Osteocyte (in vitro differentiated cells): Measurements from ENCODE around the gene GCNT4. TPM values are rescaled to one million over a fixed set of nuclear protein-coding genes. Genes with fewer than 3 reads are reported as not detected.

ENCODE experiments used
- DNase-seq: peaks from one replicate; pipeline ENCODE4 v3.0.0; 2021; ENCODE audit warnings: mixed read lengths; ENCODE audit not compliant: unreplicated experiment; ENCODE audit errors: extremely low spot score
- H3K27ac Mint-ChIP-seq: one replicate; pipeline ENCODE4 v1.8.0; 2021; ENCODE audit warnings: mild to moderate bottlenecking, mixed read lengths; ENCODE audit not compliant: unreplicated experiment
- H3K27me3 Mint-ChIP-seq: one replicate; pipeline ENCODE4 v1.8.0; 2021; ENCODE audit warnings: mixed read lengths; ENCODE audit not compliant: unreplicated experiment
- H3K36me3 Mint-ChIP-seq: one replicate; pipeline ENCODE4 v1.8.0; 2021; ENCODE audit warnings: mixed read lengths; ENCODE audit not compliant: unreplicated experiment
- H3K4me1 Mint-ChIP-seq: one replicate; pipeline ENCODE4 v1.8.0; 2021; ENCODE audit warnings: mixed read lengths; ENCODE audit not compliant: unreplicated experiment
- H3K4me3 Mint-ChIP-seq: one replicate; pipeline ENCODE4 v1.8.0; 2021; ENCODE audit warnings: mild to moderate bottlenecking, moderate library complexity, mixed read lengths; ENCODE audit not compliant: unreplicated experiment
- H3K9me3 Mint-ChIP-seq: one replicate; pipeline ENCODE4 v1.8.0; 2021; ENCODE audit warnings: mixed read lengths; ENCODE audit not compliant: unreplicated experiment
- total RNA-seq: library from RNA; stranded (reverse); gene quantifications from 2 replicates; pipeline ENCODE4 v1.2.1, GENCODE V29; 2021
- TF ChIP-seq, protein P1 (sequence below): fragments of 200-600 bp; sonication (generic); IDR thresholded peaks from 2 replicates; pipeline ENCODE4 v1.5.0; 2021; ENCODE audit warnings: antibody characterized with exemption, mild to moderate bottlenecking, moderate library complexity

The GCNT4 gene
- total RNA-seq, 1 donor from 2014 or later = 1.9 TPM

- Mint-ChIP-seq H3K36me3 (no peaks in the 10 kb centered on the region), H3K4me1 (peaks cover 44% of the 10 kb centered on the region), H3K9me3 (no peaks in the 10 kb centered on the region), H3K4me3 (no peak overlapping the region), H3K27ac (peak overlapping the region; percentile 62), H3K27me3 (no peaks in the 10 kb centered on the region)
- DNase-seq = no peak
- TF ChIP-seq, protein P1, sequence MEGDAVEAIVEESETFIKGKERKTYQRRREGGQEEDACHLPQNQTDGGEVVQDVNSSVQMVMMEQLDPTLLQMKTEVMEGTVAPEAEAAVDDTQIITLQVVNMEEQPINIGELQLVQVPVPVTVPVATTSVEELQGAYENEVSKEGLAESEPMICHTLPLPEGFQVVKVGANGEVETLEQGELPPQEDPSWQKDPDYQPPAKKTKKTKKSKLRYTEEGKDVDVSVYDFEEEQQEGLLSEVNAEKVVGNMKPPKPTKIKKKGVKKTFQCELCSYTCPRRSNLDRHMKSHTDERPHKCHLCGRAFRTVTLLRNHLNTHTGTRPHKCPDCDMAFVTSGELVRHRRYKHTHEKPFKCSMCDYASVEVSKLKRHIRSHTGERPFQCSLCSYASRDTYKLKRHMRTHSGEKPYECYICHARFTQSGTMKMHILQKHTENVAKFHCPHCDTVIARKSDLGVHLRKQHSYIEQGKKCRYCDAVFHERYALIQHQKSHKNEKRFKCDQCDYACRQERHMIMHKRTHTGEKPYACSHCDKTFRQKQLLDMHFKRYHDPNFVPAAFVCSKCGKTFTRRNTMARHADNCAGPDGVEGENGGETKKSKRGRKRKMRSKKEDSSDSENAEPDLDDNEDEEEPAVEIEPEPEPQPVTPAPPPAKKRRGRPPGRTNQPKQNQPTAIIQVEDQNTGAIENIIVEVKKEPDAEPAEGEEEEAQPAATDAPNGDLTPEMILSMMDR = no peak
Measured at GRCh38 chr5:75055727-75056144, 3.4 kb upstream of the GCNT4 start.

DNA sequence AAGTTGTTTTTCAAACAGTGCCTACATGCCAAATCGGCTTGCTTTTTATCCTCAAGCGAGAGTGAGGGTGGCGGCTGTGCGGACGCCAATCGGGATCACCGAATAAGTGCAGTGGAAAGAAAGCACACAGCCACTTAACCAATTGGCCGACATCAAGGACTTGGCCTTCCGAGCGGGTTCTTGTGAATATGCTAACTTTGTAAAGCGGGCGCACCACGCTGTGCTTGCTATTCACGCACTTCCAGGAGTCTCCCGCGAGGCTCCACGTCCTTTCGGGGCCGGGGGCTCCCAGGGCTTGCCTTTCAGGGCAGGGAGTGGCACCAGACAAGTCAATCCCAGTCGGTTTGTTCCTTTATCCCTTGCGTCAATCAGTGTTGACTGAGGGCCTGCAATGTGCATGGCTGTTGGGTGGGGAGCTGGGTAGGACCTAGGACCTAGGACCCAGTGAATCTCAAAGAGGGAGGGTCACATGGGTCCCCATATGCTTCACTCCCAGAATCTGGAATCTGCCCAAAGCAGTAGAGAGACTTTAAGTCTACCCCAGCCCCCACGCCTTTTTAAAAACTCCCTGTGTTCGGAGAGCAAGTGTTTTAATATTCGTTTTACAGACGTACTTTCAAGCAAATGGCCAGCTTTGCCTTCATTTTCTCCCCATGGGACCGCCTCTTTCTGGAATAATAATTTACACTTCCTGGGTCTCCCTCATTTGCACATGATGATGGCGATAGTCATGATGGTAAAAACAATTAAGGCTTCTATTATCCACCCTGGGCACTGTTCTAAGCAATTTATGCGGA lies 2.0 kb upstream of the GCNT4 start:
- H3K4me1 Mint-ChIP-seq = peaks cover 52% of the 10 kb centered on the region
- peak overlapping the region; percentile 96 for H3K27ac Mint-ChIP-seq
- H3K9me3 Mint-ChIP-seq = no peaks in the 10 kb centered on the region
- H3K27me3 Mint-ChIP-seq = no peaks in the 10 kb centered on the region
- H3K4me3 Mint-ChIP-seq = peak overlapping the region; percentile 90
- TF ChIP-seq, protein P1 = no peak
- DNase-seq = no peak
- no peaks in the 10 kb centered on the region for H3K36me3 Mint-ChIP-seq

- H3K36me3 Mint-ChIP-seq = no peaks in the 10 kb centered on the region
- peak overlapping the region; percentile 90 for H3K4me3 Mint-ChIP-seq
- DNase-seq = peak; percentile 89
- TF ChIP-seq, protein P1 = peak; percentile 24
- H3K4me1 Mint-ChIP-seq = peaks cover 60% of the 10 kb centered on the region
- H3K27me3 Mint-ChIP-seq = no peaks in the 10 kb centered on the region
- H3K9me3 Mint-ChIP-seq = no peaks in the 10 kb centered on the region
- peak overlapping the region; percentile 96 for H3K27ac Mint-ChIP-seq
Measured at GRCh38 chr5:75053304-75054133, 1.2 kb upstream of the GCNT4 start.

DNA sequence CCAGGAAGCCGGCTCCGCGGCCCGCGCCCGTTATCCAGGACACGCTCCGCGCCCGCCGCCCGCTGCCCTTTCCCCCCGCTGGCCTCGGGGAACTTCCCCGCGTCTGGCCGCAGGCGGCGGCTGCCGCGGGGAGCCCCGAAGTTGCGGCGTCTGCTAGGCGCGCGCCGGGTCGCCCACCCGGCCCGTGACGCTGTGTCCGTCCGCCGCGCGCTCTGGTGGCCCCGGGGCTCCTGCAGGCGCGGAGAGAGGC lies 621 bp upstream of the GCNT4 start:
- no peak overlapping the region for H3K27ac Mint-ChIP-seq
- H3K4me1 Mint-ChIP-seq = peaks cover 65% of the 10 kb centered on the region
- no peak for DNase-seq
- no peaks in the 10 kb centered on the region for H3K27me3 Mint-ChIP-seq
- no peaks in the 10 kb centered on the region for H3K36me3 Mint-ChIP-seq
- TF ChIP-seq, protein P1 = no peak
- peak overlapping the region; percentile 79 for H3K4me3 Mint-ChIP-seq
- H3K9me3 Mint-ChIP-seq = no peaks in the 10 kb centered on the region

DNA sequence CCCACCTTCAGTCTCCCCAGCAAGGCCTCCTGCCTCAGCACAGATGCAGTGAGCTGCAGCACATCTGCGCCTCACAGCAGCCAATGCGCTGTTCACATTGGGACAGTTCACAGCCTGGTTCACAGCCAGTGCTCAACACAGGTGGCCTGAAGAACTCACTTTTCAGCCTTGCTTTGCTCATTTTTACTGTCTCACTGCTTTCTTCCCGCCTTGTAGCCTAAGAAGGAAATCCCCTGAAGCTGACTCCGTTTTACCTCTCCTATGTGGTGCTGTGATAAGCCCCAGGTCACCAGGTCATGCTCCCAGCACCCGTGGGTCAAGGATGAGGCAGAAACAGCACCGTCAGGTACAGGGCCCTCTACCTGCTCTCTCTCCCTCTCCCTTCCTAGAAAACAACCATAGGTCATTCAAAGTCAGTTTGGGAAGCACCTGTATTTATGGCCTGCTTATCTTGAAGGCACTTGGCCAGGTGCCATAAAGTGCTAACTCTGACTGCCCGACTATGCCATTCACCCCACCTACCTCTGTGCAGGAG lies 1.1 kb downstream of the GCNT4 start:
- peaks cover 69% of the 10 kb centered on the region for H3K4me1 Mint-ChIP-seq
- TF ChIP-seq, protein P1 = no peak
- peak overlapping the region; percentile 95 for H3K4me3 Mint-ChIP-seq
- peaks cover 4% of the 10 kb centered on the region for H3K36me3 Mint-ChIP-seq
- H3K27ac Mint-ChIP-seq = peak overlapping the region; percentile 96
- DNase-seq = no peak
- H3K27me3 Mint-ChIP-seq = no peaks in the 10 kb centered on the region
- H3K9me3 Mint-ChIP-seq = no peaks in the 10 kb centered on the region
